GM23338 (cell line): ENCODE results near the gene IRF2BP2.

Experiments used
- CREB1 ChIP-seq: fragments of 250-450 bp; sonication (Bioruptor Pico); IDR thresholded peaks from 2 replicates; pipeline ENCODE4 v1.5.0; 2020; ENCODE audit warnings: low read depth, mild to moderate bottlenecking, moderate library complexity
- EZH2 ChIP-seq: fragments of 200-600 bp; sonication (generic); IDR thresholded peaks from one replicate; pipeline ENCODE4 v1.8.0; 2017; ENCODE audit warnings: antibody characterized with exemption, mild to moderate bottlenecking, low read depth; ENCODE audit not compliant: unreplicated experiment
- EZH2phosphoT487 ChIP-seq: fragments of 200-600 bp; sonication (generic); IDR thresholded peaks from one replicate; pipeline ENCODE4 v1.8.1; 2018; ENCODE audit warnings: antibody characterized with exemption; ENCODE audit not compliant: unreplicated experiment
- JUNB ChIP-seq: IDR thresholded peaks from one replicate; pipeline ENCODE4 v1.6.1; 2016; ENCODE audit warnings: antibody characterized with exemption; ENCODE audit not compliant: unreplicated experiment
- NANOG ChIP-seq: IDR thresholded peaks from 2 replicates; pipeline ENCODE4 v1.6.1; 2016; ENCODE audit warnings: antibody characterized with exemption, borderline replicate concordance
- POLR2AphosphoS5 ChIP-seq: IDR thresholded peaks from 2 replicates; pipeline ENCODE4 v1.6.1; 2016; ENCODE audit warnings: antibody characterized with exemption, low read depth
- ZNF114 ChIP-seq: fragments of 250-450 bp; sonication (Bioruptor Pico); IDR thresholded peaks from 2 replicates; pipeline ENCODE4 v1.5.0; 2020; ENCODE audit warnings: mild to moderate bottlenecking, moderate library complexity
- ZNF331 ChIP-seq: fragments of 250-450 bp; sonication (Bioruptor Pico); IDR thresholded peaks from 2 replicates; pipeline ENCODE4 v1.5.0; 2020; ENCODE audit warnings: low read depth, mild to moderate bottlenecking, moderate library complexity
- TF ChIP-seq, protein P1 (sequence below), 2 experiments: fragments of 200-600 bp in 1 of 2; sonication (generic) in 1 of 2; conservative IDR thresholded peaks; 2 replicates each; pipeline versions ENCODE4 v1.5.1 to v1.6.1; 2016 to 2017; ENCODE audit warnings: antibody characterized with exemption in 2 of 2, low read depth in 2 of 2, mild to moderate bottlenecking in 2 of 2, moderate library complexity in 1 of 2
- TF ChIP-seq, protein P2 (sequence below): IDR thresholded peaks from one replicate; pipeline ENCODE4 v1.6.1; 2018; ENCODE audit warnings: antibody characterized with exemption; ENCODE audit not compliant: unreplicated experiment

DNA sequence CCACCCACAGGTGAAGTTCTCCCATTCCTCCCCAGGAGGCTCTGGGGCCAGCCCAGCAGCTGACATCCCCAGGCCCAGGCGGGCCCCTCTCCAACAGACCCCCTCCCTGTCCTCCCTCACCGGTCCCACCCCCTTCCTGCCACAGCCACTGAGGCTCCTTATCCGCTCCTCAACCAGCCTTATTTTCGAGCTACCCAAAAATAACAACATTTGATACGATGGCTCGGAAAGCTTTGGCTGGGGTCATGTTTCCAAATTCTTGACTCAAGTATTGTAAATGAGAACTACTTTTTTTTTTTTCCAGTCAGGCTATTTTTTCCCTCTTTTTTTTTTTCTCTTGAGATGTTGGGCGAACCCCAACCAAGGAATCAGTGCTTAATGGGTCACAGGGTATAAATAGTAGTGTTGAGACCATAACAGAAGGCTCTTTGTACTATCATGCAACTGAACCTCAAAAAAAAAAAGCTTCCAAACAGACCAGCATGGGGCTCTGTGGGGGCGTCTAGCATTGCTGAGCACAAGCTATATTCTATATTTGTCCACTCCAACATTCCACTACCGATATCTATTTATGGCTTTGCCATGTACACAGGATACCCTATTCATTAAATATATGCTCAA is 27.2 kb downstream of the IRF2BP2 start:
- TF ChIP-seq CREB1 (no peak), JUNB (no peak), NANOG (no peak), EZH2 (no peak), EZH2phosphoT487 (no peak), ZNF331 (no peak), POLR2AphosphoS5 (no peak), ZNF114 (no peak)
- TF ChIP-seq, protein P1, sequence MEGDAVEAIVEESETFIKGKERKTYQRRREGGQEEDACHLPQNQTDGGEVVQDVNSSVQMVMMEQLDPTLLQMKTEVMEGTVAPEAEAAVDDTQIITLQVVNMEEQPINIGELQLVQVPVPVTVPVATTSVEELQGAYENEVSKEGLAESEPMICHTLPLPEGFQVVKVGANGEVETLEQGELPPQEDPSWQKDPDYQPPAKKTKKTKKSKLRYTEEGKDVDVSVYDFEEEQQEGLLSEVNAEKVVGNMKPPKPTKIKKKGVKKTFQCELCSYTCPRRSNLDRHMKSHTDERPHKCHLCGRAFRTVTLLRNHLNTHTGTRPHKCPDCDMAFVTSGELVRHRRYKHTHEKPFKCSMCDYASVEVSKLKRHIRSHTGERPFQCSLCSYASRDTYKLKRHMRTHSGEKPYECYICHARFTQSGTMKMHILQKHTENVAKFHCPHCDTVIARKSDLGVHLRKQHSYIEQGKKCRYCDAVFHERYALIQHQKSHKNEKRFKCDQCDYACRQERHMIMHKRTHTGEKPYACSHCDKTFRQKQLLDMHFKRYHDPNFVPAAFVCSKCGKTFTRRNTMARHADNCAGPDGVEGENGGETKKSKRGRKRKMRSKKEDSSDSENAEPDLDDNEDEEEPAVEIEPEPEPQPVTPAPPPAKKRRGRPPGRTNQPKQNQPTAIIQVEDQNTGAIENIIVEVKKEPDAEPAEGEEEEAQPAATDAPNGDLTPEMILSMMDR (conservative IDR thresholded peaks at IDR 0.05; ENCODE audit: low read depth in 2 of 2) = no peak
- TF ChIP-seq, protein P2, sequence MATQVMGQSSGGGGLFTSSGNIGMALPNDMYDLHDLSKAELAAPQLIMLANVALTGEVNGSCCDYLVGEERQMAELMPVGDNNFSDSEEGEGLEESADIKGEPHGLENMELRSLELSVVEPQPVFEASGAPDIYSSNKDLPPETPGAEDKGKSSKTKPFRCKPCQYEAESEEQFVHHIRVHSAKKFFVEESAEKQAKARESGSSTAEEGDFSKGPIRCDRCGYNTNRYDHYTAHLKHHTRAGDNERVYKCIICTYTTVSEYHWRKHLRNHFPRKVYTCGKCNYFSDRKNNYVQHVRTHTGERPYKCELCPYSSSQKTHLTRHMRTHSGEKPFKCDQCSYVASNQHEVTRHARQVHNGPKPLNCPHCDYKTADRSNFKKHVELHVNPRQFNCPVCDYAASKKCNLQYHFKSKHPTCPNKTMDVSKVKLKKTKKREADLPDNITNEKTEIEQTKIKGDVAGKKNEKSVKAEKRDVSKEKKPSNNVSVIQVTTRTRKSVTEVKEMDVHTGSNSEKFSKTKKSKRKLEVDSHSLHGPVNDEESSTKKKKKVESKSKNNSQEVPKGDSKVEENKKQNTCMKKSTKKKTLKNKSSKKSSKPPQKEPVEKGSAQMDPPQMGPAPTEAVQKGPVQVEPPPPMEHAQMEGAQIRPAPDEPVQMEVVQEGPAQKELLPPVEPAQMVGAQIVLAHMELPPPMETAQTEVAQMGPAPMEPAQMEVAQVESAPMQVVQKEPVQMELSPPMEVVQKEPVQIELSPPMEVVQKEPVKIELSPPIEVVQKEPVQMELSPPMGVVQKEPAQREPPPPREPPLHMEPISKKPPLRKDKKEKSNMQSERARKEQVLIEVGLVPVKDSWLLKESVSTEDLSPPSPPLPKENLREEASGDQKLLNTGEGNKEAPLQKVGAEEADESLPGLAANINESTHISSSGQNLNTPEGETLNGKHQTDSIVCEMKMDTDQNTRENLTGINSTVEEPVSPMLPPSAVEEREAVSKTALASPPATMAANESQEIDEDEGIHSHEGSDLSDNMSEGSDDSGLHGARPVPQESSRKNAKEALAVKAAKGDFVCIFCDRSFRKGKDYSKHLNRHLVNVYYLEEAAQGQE = no peak
